C4-2B (cell line): ENCODE measurements around the gene PSD4.

Experiments
- ZFX ChIP-seq: fragments of 450-650 bp; IDR thresholded peaks from 2 replicates; pipeline ENCODE4 v1.6.1; 2017
- TF ChIP-seq, protein P1 (sequence below): fragments of 450-650 bp; conservative IDR thresholded peaks from 2 replicates; pipeline ENCODE4 v1.5.1; 2017; ENCODE audit warnings: mild to moderate bottlenecking

- TF ChIP-seq, protein P1, sequence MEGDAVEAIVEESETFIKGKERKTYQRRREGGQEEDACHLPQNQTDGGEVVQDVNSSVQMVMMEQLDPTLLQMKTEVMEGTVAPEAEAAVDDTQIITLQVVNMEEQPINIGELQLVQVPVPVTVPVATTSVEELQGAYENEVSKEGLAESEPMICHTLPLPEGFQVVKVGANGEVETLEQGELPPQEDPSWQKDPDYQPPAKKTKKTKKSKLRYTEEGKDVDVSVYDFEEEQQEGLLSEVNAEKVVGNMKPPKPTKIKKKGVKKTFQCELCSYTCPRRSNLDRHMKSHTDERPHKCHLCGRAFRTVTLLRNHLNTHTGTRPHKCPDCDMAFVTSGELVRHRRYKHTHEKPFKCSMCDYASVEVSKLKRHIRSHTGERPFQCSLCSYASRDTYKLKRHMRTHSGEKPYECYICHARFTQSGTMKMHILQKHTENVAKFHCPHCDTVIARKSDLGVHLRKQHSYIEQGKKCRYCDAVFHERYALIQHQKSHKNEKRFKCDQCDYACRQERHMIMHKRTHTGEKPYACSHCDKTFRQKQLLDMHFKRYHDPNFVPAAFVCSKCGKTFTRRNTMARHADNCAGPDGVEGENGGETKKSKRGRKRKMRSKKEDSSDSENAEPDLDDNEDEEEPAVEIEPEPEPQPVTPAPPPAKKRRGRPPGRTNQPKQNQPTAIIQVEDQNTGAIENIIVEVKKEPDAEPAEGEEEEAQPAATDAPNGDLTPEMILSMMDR = no peak
- TF ChIP-seq ZFX = no peak
Observed at GRCh38 chr2:113216321-113216720, 42.5 kb downstream of the PSD4 start.
